SU-DHL-6 (cell line): Measurements from ENCODE around the gene FYTTD1.

ENCODE experiments used
- CTCF ChIP-seq: fragments of 200-600 bp; sonication (generic); IDR thresholded peaks from one replicate; pipeline ENCODE4 v1.5.1; 2017; ENCODE audit warnings: antibody characterized with exemption, mild to moderate bottlenecking, low read length, moderate library complexity; ENCODE audit not compliant: insufficient read depth, poor library complexity, severe bottlenecking
- EZH2phosphoT487 ChIP-seq: fragments of 200-600 bp; sonication (generic), shearing (Covaris generic); conservative IDR thresholded peaks from 2 replicates; pipeline ENCODE4 v1.6.1; 2018; ENCODE audit warnings: mild to moderate bottlenecking, antibody characterized with exemption, low read length, moderate library complexity, mixed read lengths

GRCh38 chr3:197833930-197834715 lies 84.4 kb downstream of the FYTTD1 start:
- TF ChIP-seq CTCF (no peak), EZH2phosphoT487 (no peak)
